Mononuclear cell (primary cell): ENCODE measurements around the gene GNAI3. TPM values are rescaled to one million over a fixed set of nuclear protein-coding genes. Genes with fewer than 3 reads are reported as not detected.

Experiments
- H3K27me3 ChIP-seq: 2 replicates; pipeline ENCODE4 v1.6.0; 2011; ENCODE audit warnings: low read length, control low read depth; ENCODE audit not compliant: insufficient read depth
- H3K4me1 ChIP-seq: 2 replicates; pipeline ENCODE4 v1.5.1; 2011; ENCODE audit warnings: mild to moderate bottlenecking, low read length, control low read depth; ENCODE audit not compliant: insufficient read depth
- H3K4me3 ChIP-seq: 2 replicates; pipeline ENCODE4 v1.5.1; 2011; ENCODE audit warnings: mild to moderate bottlenecking, low read length, moderate library complexity
- H3K9me3 ChIP-seq: 2 replicates; pipeline ENCODE4 v1.5.1; 2011; ENCODE audit warnings: low read depth, mild to moderate bottlenecking, control low read depth, low read length
- total RNA-seq: library from RNA; depleted of rRNA; stranded (reverse); fragments of >200 nt; gene quantifications from one replicate; pipeline ENCODE4 v1.2.3, GENCODE V29; 2012

The GNAI3 gene
- total RNA-seq, 1 donor = 8.9 TPM

- Histone ChIP-seq H3K4me3 (no peak overlapping the region), H3K4me1 (peaks cover 7% of the 10 kb centered on the region), H3K9me3 (no peaks in the 10 kb centered on the region), H3K27me3 (no peaks in the 10 kb centered on the region)
Observed at GRCh38 chr1:109514846-109515245, 33.6 kb upstream of the GNAI3 start.

- Histone ChIP-seq H3K27me3 (no peaks in the 10 kb centered on the region), H3K4me3 (no peak overlapping the region), H3K9me3 (no peaks in the 10 kb centered on the region), H3K4me1 (no peaks in the 10 kb centered on the region)
Observed at GRCh38 chr1:109516872-109517271, 31.5 kb upstream of the GNAI3 start.

- Histone ChIP-seq H3K9me3 (no peaks in the 10 kb centered on the region), H3K27me3 (no peaks in the 10 kb centered on the region), H3K4me1 (no peaks in the 10 kb centered on the region), H3K4me3 (no peak overlapping the region)
Observed at GRCh38 chr1:109517337-109517736, 31.1 kb upstream of the GNAI3 start.

GRCh38 chr1:109521002-109521951 lies 27.1 kb upstream of the GNAI3 start:
- no peaks in the 10 kb centered on the region for H3K9me3 ChIP-seq
- H3K4me3 ChIP-seq = no peak overlapping the region
- H3K27me3 ChIP-seq = no peaks in the 10 kb centered on the region
- no peaks in the 10 kb centered on the region for H3K4me1 ChIP-seq

- Histone ChIP-seq H3K9me3 (no peaks in the 10 kb centered on the region), H3K4me1 (no peaks in the 10 kb centered on the region), H3K4me3 (no peak overlapping the region), H3K27me3 (no peaks in the 10 kb centered on the region)
Observed at GRCh38 chr1:109522026-109522425, 26.4 kb upstream of the GNAI3 start.

- Histone ChIP-seq H3K9me3 (no peaks in the 10 kb centered on the region), H3K4me1 (no peaks in the 10 kb centered on the region), H3K27me3 (no peaks in the 10 kb centered on the region), H3K4me3 (no peak overlapping the region)
Observed at GRCh38 chr1:109523706-109524105, 24.7 kb upstream of the GNAI3 start.

GRCh38 chr1:109527098-109527811 lies 21.2 kb upstream of the GNAI3 start:
- Histone ChIP-seq H3K4me1 (peaks cover 12% of the 10 kb centered on the region), H3K9me3 (no peaks in the 10 kb centered on the region), H3K27me3 (no peaks in the 10 kb centered on the region)

GRCh38 chr1:109527846-109528695 lies 20.3 kb upstream of the GNAI3 start:
- Histone ChIP-seq H3K27me3 (no peaks in the 10 kb centered on the region), H3K4me3 (no peak overlapping the region), H3K4me1 (peaks cover 19% of the 10 kb centered on the region), H3K9me3 (no peaks in the 10 kb centered on the region)

More at GRCh38 chr1:109527098-109527811, 21.2 kb upstream of the GNAI3 start:
- no peak overlapping the region for H3K4me3 ChIP-seq

GRCh38 chr1:109528712-109529111 lies 19.7 kb upstream of the GNAI3 start:
- Histone ChIP-seq H3K27me3 (no peaks in the 10 kb centered on the region), H3K4me1 (peaks cover 19% of the 10 kb centered on the region), H3K9me3 (no peaks in the 10 kb centered on the region), H3K4me3 (no peak overlapping the region)

GRCh38 chr1:109529881-109530456 lies 18.4 kb upstream of the GNAI3 start:
- Histone ChIP-seq H3K4me1 (peaks cover 19% of the 10 kb centered on the region), H3K4me3 (no peak overlapping the region), H3K27me3 (no peaks in the 10 kb centered on the region), H3K9me3 (no peaks in the 10 kb centered on the region)

GRCh38 chr1:109530457-109531087 lies 17.8 kb upstream of the GNAI3 start:
- Histone ChIP-seq H3K4me1 (peaks cover 19% of the 10 kb centered on the region), H3K27me3 (no peaks in the 10 kb centered on the region), H3K4me3 (no peak overlapping the region), H3K9me3 (no peaks in the 10 kb centered on the region)

- H3K9me3 ChIP-seq = no peaks in the 10 kb centered on the region
- no peaks in the 10 kb centered on the region for H3K27me3 ChIP-seq
- no peak overlapping the region for H3K4me3 ChIP-seq
- H3K4me1 ChIP-seq = peaks cover 19% of the 10 kb centered on the region
Observed at GRCh38 chr1:109531380-109531779, 17.0 kb upstream of the GNAI3 start.

- no peaks in the 10 kb centered on the region for H3K27me3 ChIP-seq
- peaks cover 19% of the 10 kb centered on the region for H3K4me1 ChIP-seq
- H3K4me3 ChIP-seq = no peak overlapping the region
- no peaks in the 10 kb centered on the region for H3K9me3 ChIP-seq
Observed at GRCh38 chr1:109531826-109532364, 16.5 kb upstream of the GNAI3 start.
